GM21529 (cell line): ENCODE measurements around the gene FANK1.
A peak's percentile ranks its signal among the peaks of the same experiment; 100 is the strongest.
"Not testable (repeated sequence)": the region's sequence is repeated elsewhere in the genome, so short reads cannot be mapped to it uniquely, and the experiment has no call there.

Source experiments
- ATAC-seq: cut with Tn5 transposase; IDR thresholded peaks from one replicate; pipeline ENCODE4 v1.9.1; 2021; ENCODE audit not compliant: unreplicated experiment

FANK1 gene

GRCh38 chr10:126016882-126017281, 120.5 kb downstream of the FANK1 start:
- no peak for ATAC-seq

- ATAC-seq = no peak
Measured at GRCh38 chr10:126017961-126018560, 121.7 kb downstream of the FANK1 start.

- ATAC-seq = no peak
Measured at GRCh38 chr10:126021833-126022500, 125.6 kb downstream of the FANK1 start.

GRCh38 chr10:126022841-126023240, 126.5 kb downstream of the FANK1 start:
- ATAC-seq = no peak

- no peak for ATAC-seq
Measured at GRCh38 chr10:126027692-126028091, 131.3 kb downstream of the FANK1 start.

GRCh38 chr10:126029999-126030398, 133.6 kb downstream of the FANK1 start:
- ATAC-seq = no peak

GRCh38 chr10:126034586-126034985, 138.2 kb downstream of the FANK1 start:
- no peak for ATAC-seq

GRCh38 chr10:126036515-126036914, 140.2 kb downstream of the FANK1 start:
- ATAC-seq = no peak

GRCh38 chr10:126037946-126038345, 141.6 kb downstream of the FANK1 start:
- ATAC-seq = no peak

- no peak for ATAC-seq
Measured at GRCh38 chr10:126041117-126041516, 144.8 kb downstream of the FANK1 start.

- ATAC-seq = peak; percentile 99
Measured at GRCh38 chr10:126041804-126042231, 145.5 kb downstream of the FANK1 start.

GRCh38 chr10:126042354-126042753, 146.0 kb downstream of the FANK1 start:
- no peak for ATAC-seq

GRCh38 chr10:126042906-126043305, 146.5 kb downstream of the FANK1 start:
- ATAC-seq = no peak

- ATAC-seq = no peak
Measured at GRCh38 chr10:126043389-126043788, 147.0 kb downstream of the FANK1 start.

GRCh38 chr10:126045861-126046260, 149.5 kb downstream of the FANK1 start:
- no peak for ATAC-seq

- no peak for ATAC-seq
Measured at GRCh38 chr10:126046831-126047230, 150.5 kb downstream of the FANK1 start.

GRCh38 chr10:126047749-126048148, 151.4 kb downstream of the FANK1 start:
- ATAC-seq = not testable (repeated sequence)

GRCh38 chr10:126049759-126050700, 153.7 kb downstream of the FANK1 start:
- ATAC-seq = no peak

- no peak for ATAC-seq
Measured at GRCh38 chr10:126052171-126052570, 155.8 kb downstream of the FANK1 start.

GRCh38 chr10:126054191-126054590, 157.8 kb downstream of the FANK1 start:
- no peak for ATAC-seq

- no peak for ATAC-seq
Measured at GRCh38 chr10:126057494-126057893, 161.1 kb downstream of the FANK1 start.

- ATAC-seq = no peak
Measured at GRCh38 chr10:126058104-126058503, 161.7 kb downstream of the FANK1 start.
